Activated CD4-positive, alpha-beta T cell treated with anti-CD3 and anti-CD28 coated beads, Interleukin-2, amount 10 ng/mL, durations not matched to agents 7 days and 5 days (primary cell): Measurements from ENCODE around the gene C16orf96. TPM values are rescaled to one million over a fixed set of nuclear protein-coding genes. Genes with fewer than 3 reads are reported as not detected.

Experiments used
- CTCF ChIA-PET: fragments of 350-600 bp; sonication (Branson Sonifier 250); formaldehyde crosslinking; loops from one replicate; lab custom pipeline; 2021; ENCODE audit warnings: antibody characterized with exemption; lab: Charles Lee
- POLR2A ChIA-PET: fragments of 350-600 bp; sonication (Branson Sonifier 250); formaldehyde crosslinking; loops from one replicate; lab custom pipeline; 2021; ENCODE audit warnings: antibody characterized with exemption; lab: Charles Lee
- DNase-seq: peaks from one replicate; pipeline ENCODE4 v3.0.0-alpha.2; 2020
- H3K27ac Mint-ChIP-seq: one replicate; pipeline ENCODE4 v1.8.0; 2021; ENCODE audit warnings: mild to moderate bottlenecking, moderate library complexity, mixed read lengths
- H3K27me3 Mint-ChIP-seq: one replicate; pipeline ENCODE4 v1.8.0; 2021; ENCODE audit warnings: mixed read lengths
- H3K36me3 Mint-ChIP-seq: one replicate; pipeline ENCODE4 v1.8.0; 2021; ENCODE audit warnings: low read depth, mixed read lengths
- H3K4me1 Mint-ChIP-seq: one replicate; pipeline ENCODE4 v1.8.0; 2021; ENCODE audit warnings: mixed read lengths
- H3K4me3 Mint-ChIP-seq: one replicate; pipeline ENCODE4 v1.8.0; 2021; ENCODE audit warnings: mild to moderate bottlenecking, moderate library complexity, mixed read lengths
- H3K9me3 Mint-ChIP-seq: one replicate; pipeline ENCODE4 v1.8.0; 2021; ENCODE audit warnings: mixed read lengths
- total RNA-seq, 2 experiments: library from RNA; stranded (reverse); gene quantifications; one replicate each; pipeline ENCODE4 v1.2.3, GENCODE V29; 2021

C16orf96 gene
- total RNA-seq, 2 experiments from 2014 or later = 0.21 to 0.22 TPM

DNA sequence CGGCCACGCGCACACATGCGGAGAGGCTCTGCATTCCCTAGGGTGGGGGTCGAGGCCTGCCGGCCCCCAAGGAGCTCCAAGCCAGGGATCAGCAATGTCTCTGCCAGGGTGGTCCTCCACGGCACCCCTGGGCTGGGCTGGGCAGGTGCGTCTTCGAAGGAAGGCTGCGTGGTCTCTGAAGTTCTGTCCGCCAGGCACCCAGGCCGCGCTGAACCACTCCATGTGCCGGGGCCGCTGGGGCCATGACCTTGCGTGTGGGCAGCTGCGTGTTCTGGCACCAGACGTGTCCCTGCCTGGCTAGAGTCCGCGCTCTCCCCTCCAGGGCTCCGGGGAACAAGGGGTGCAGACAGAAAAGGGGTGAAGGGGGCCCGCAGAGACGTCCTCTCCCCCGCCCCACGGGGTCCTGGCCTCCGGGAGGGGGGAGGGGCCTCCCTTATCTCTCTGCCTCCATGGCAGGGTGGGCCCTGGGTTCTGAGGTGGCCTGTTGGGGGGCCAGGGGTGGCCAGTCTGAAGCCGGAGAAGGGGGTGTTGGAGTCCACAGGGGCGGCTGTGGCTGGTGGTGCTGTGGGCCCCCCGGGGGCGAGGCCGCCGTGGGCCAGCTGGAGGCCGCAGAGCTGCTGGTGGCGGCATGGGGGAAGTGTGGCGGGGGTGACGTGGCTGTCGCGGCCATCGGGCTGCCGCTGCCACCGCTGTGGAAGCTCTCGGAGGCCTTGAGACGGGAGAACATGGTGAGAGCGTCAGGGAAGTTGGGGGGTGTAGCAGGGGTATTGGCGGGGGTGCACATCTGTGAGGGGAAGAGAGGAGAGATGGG is 53.3 kb downstream of the C16orf96 start:
- no peak for DNase-seq
- H3K4me1 Mint-ChIP-seq = peaks cover 4% of the 10 kb centered on the region
- H3K36me3 Mint-ChIP-seq = no peaks in the 10 kb centered on the region
- ChIA-PET CTCF (interaction anchor here (0.8 kb wide), 1 partner anchor 24 kb away, joined by 3 read pairs; no protein-coding TSS in a partner anchor), POLR2A (no interaction called here)
- H3K27ac Mint-ChIP-seq = no peak overlapping the region
- H3K4me3 Mint-ChIP-seq = no peak overlapping the region
- no peaks in the 10 kb centered on the region for H3K9me3 Mint-ChIP-seq
- H3K27me3 Mint-ChIP-seq = no peaks in the 10 kb centered on the region

DNA sequence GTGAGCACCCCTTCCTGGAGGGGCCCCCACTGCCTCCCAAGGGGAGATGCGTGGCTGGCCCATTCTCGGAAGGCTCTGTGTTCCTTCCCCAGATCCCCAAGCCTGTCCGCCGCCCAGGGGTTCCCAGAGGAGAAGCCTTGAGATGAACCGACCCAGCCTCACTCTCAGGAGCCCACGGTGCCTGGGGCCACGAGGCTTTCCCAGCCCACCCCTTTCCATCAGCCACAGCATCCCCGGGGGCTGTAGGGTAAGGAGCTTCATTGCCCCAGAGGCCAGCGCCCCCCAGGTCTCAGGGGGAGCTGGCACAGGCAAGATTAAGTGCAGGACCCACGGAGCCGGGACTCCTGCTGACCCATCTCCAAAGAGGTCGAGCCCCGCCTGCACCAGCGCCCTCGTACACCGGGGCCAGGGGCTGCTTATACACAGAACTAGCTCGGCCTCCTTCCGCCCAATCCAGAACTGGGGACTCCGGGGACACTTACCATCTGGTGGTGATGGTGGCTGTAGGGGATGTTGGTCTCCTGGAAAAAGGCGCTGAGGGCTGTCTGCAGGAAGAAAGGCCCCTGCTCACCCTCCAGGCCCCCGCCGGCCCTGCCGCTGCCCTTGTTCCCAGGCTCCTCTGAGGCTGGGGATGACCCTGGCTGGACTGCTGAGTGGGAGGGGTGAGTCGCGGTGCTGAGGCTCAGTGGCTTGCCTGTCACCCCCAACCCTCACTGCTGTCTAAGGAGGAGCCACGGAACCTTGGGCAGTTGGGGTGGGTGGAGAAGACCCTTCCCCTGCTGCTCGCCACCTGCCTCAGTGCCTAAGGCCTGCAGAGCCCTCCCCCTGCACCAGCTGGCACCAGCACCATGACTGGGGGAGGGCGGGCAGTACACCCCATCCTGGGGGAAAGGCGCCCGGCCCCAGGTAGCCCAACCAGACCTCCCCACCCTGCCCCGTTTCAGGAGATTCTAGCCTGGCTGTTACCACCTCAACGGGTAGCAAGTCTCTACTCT is 54.2 kb downstream of the C16orf96 start:
- peaks cover 6% of the 10 kb centered on the region for H3K4me1 Mint-ChIP-seq
- no peak overlapping the region for H3K4me3 Mint-ChIP-seq
- no peak for DNase-seq
- POLR2A ChIA-PET = no interaction called here
- H3K27me3 Mint-ChIP-seq = no peaks in the 10 kb centered on the region
- no peaks in the 10 kb centered on the region for H3K9me3 Mint-ChIP-seq
- no peaks in the 10 kb centered on the region for H3K36me3 Mint-ChIP-seq
- no peak overlapping the region for H3K27ac Mint-ChIP-seq
- CTCF ChIA-PET = interaction anchor here (1.8 kb wide), 1 partner anchor 103 kb away, joined by 5 read pairs; no protein-coding TSS in a partner anchor

DNA sequence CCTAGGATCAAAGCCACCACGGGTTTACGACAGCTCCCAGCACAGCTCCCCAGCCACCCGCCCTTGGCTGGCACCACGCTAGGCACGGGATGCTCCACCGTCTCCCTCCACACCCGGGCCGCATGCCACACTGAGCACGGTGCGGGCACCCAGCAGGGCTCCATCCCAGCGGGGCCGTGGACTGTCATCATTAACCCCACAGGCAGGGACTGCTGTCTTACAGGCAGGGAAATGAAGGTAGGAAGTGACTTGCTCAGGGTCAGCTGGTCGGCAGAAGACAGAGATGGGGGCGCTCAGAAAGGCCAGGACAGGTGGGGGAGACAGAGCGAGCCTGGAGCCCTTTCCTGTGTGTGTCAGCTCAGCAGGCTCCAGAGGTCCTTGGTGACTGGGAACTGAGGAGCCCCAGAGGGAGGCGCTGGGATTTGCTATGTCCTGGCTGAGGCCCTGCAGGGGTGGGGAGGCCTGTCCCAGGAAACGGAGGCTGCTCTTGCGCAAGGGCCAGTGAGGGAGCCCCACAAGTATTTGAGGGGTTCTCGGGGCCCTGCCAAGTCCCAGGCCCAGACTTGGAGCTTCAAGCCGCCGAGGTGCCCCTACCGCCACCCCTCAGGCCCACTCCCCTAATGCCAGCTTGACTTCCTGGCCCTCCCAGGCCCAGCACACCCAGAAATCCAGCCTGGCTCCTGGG is 55.3 kb downstream of the C16orf96 start:
- H3K4me1 Mint-ChIP-seq = peaks cover 14% of the 10 kb centered on the region
- CTCF ChIA-PET = interaction anchor here (1.4 to 1.8 kb wide), 2 partner anchors 13 to 105 kb away, joined by 5 read pairs; partner anchors contain the start of gene MGRN1
- H3K36me3 Mint-ChIP-seq = no peaks in the 10 kb centered on the region
- H3K4me3 Mint-ChIP-seq = no peak overlapping the region
- DNase-seq = no peak
- no peaks in the 10 kb centered on the region for H3K9me3 Mint-ChIP-seq
- no peak overlapping the region for H3K27ac Mint-ChIP-seq
- POLR2A ChIA-PET = no interaction called here
- H3K27me3 Mint-ChIP-seq = no peaks in the 10 kb centered on the region

DNA sequence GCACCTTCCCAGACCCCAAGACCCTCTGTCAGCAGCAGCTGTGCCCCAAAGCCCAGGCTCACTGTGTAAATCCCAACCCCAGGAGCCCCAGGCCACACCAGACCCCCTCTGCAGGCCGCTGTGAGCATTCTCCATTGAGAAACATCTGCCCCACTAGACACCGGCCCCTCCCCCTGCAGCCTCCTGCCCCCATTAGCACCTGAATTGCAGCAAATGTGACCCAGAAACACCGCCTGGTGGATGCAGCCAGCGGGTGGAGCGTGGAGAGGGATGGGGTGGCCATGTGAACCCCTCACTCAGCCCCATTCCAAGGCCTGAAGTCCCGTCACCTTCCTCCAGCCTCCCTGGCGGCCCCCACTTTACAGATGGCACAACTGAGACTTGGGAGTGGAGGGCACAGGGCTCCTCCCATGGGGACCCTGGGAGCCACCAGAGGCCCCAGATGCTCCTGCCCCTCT is 56.4 kb downstream of the C16orf96 start:
- H3K27ac Mint-ChIP-seq = no peak overlapping the region
- H3K36me3 Mint-ChIP-seq = no peaks in the 10 kb centered on the region
- H3K27me3 Mint-ChIP-seq = no peaks in the 10 kb centered on the region
- POLR2A ChIA-PET = no interaction called here
- no peaks in the 10 kb centered on the region for H3K9me3 Mint-ChIP-seq
- peaks cover 18% of the 10 kb centered on the region for H3K4me1 Mint-ChIP-seq
- no peak for DNase-seq
- CTCF ChIA-PET = interaction anchor here (1.4 to 1.8 kb wide), 2 partner anchors 12 to 106 kb away, joined by 5 read pairs; partner anchors contain the start of gene MGRN1
- H3K4me3 Mint-ChIP-seq = no peak overlapping the region

DNA sequence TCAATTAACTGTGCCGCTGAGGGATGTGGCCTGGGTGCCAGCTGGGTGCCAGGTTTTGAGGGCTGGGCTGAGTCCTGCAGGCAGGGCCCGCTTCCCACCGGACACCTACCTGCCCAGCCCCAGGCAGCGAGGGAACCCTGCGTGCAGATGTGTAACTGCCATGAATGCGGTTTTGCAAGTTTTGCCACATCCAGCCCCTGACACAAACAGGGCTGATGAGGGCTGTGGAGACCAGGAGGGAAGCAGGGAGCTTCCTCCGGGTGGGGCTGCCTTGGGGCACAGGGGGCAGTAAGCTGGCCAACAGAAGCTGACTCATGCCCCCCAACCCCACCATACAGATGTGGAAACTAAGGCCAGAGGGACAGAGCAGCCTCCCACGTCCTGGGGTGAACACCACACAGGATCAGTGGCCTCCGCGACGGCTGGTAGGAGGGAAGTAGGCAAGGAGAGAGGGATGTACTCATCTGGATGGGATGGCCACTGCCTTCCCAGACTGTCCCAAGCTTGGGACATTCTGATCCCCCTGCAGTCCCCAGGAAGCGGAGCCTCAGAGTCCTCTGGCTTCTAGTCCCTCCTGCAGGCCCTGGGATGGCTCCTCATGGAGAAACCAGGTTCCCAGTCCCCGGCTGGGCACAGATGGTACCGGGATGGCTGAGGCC is 57.0 kb downstream of the C16orf96 start:
- CTCF ChIA-PET = interaction anchor here (2.7 kb wide), 1 partner anchor 11 kb away, joined by 9 read pairs; the partner anchor contains the start of gene MGRN1
- H3K4me3 Mint-ChIP-seq = peak overlapping the region; percentile 74
- DNase-seq = no peak
- POLR2A ChIA-PET = no interaction called here
- no peaks in the 10 kb centered on the region for H3K9me3 Mint-ChIP-seq
- no peaks in the 10 kb centered on the region for H3K36me3 Mint-ChIP-seq
- no peak overlapping the region for H3K27ac Mint-ChIP-seq
- H3K27me3 Mint-ChIP-seq = no peaks in the 10 kb centered on the region
- H3K4me1 Mint-ChIP-seq = peaks cover 22% of the 10 kb centered on the region

DNA sequence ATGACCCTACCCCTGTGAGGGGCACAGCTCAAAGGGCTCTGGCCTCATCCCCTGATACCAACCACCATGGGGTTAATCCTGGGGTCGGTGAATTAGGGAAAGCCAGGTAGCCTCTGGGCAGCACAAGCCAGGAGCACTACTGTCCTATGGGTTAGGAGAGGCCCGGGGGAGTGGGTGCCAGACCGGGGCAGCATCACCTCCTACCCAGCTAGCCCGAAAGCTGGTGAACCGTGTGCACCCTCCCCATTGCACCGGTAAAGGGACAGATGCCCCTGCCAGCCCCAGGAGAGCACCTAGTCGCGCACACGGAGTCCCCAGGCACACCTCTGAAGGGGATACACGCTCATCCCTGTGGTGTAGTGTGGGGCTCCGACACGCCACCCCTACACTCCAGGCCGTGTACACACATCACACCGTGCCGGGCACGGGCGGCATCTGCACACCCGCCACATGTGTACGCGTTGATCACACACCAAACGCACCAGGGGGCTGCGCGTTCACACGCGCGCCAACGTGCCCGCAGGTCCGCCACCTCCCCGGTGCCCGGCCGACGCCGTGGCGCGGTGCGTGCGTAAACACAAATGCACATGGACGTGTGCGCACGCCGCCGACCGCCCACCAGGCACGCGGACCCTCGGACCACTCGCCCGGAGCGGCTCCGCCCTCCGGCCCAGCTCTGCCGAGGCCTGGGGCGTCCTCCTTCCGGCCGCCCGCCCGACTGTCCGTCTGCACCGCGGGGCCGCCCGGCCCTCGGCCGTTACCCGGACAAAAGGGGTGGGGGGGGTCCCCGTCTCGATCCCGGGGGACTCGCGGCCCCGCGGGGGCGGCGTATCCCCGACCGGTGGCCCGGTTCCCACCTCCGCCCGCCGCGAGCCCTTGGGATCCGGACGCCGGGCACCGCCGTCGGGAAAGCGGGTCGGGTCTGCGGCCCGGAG is 57.8 kb downstream of the C16orf96 start:
- Mint-ChIP-seq H3K36me3 (no peaks in the 10 kb centered on the region), H3K4me1 (peaks cover 22% of the 10 kb centered on the region), H3K4me3 (peak overlapping the region; percentile 74), H3K27ac (peak overlapping the region; percentile 72), H3K27me3 (no peaks in the 10 kb centered on the region), H3K9me3 (no peaks in the 10 kb centered on the region)
- POLR2A ChIA-PET = interaction anchor here (0.5 kb wide), 1 partner anchor 58 kb away, joined by 3 read pairs; the partner anchor contains the start of gene C16orf96
- CTCF ChIA-PET = interaction anchor here (2.7 kb wide), 1 partner anchor 10 kb away, joined by 9 read pairs; the partner anchor contains the start of gene MGRN1
- DNase-seq = peak; percentile 38

DNA sequence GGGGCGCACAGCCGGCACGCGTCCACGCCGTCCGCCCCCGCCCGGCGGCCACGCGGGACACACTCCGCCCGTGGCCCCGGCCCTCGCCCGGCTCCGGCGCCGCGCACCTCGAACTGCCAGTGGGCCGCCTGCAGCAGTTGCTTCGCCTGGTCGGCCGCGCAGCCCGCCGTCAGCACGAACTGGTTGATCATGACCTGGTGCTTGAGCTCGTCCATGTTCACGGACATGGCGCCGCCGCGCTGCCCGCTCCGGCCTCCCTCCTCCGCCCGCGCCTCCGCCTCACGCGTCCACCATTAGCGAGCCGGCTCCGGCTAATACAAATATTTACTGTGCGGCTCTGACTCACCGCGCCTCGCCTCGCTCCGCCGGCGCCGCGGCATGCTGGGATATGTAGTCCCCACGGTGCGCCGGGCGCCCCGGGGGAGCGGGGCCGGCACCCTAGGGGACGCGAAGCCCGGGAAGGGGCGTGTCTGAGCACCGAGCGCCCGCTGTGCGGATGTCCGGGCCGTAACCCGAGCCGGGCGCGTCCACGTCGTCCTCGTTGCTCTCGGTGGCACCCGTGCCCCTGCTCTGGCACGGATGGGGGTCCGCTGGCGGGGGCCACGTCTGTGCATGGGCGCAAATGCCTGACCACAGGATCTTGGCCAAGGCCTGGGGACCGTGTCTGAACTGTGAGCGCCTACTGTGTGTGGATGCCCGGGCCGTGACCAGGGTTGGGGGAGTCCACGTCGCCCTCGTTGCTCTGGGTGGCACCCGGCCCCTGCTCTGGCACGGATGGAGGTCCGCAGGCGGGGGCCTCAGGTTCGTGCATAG is 58.6 kb downstream of the C16orf96 start, which contains the start of gene UBALD1:
UBALD1 (minus strand) TSS at position 318 of the 813 bp plus-strand sequence; CDS start at position 227, 91 bp downstream.
- CTCF ChIA-PET = interaction anchor here (2.7 kb wide), 1 partner anchor 9 kb away, joined by 9 read pairs; the partner anchor contains the start of gene MGRN1
- DNase-seq = peak; percentile 78
- Mint-ChIP-seq H3K4me1 (peaks cover 22% of the 10 kb centered on the region), H3K4me3 (peak within 1 kb of the TSS; percentile 94), H3K36me3 (no peaks in the 10 kb centered on the region), H3K27me3 (no peaks in the 10 kb centered on the region), H3K9me3 (no peaks in the 10 kb centered on the region), H3K27ac (peak within 1 kb of the TSS; percentile 95)
- POLR2A ChIA-PET = interaction anchor here (0.5 kb wide), 1 partner anchor 59 kb away, joined by 3 read pairs; the partner anchor contains the start of gene C16orf96

DNA sequence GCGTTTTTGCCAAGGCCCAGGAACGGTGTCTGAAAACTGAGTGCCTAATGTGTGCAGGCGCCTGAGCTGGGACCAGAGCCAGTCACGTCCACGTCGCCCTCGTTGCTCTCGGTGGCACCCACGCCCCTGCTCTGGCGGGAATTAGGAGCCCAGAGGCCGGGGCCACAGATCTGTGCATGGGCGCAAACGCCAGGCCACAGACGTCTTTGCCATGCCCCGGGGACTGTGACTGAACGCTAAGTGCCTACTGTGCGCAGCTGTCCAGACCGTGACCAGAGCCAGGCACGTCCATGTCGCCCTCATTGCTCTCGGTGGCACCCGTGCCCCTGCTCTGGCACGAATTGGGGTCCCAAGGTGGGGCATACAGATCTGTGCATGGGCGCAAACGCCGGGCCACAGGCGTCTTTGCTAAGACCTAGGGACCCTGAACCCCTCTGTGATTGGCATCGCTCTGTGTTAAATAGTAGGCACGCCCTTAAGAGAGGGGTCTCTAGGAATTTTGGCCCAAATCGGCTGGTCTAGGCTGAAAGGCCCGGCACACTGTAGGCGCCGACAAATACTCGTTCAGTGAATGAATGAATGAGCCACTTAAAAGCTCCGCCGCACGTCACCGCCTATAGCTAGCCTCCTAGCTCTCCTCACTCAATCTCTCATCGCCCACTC is 59.4 kb downstream of the C16orf96 start:
- H3K27ac Mint-ChIP-seq = peak overlapping the region; percentile 94
- no peaks in the 10 kb centered on the region for H3K36me3 Mint-ChIP-seq
- H3K4me1 Mint-ChIP-seq = peaks cover 22% of the 10 kb centered on the region
- ChIA-PET CTCF (interaction anchor here (0.6 to 2.7 kb wide), 5 partner anchors 8 to 362 kb away, joined by 3 to 10 read pairs (median 6); partner anchors contain the start of gene MGRN1), POLR2A (no interaction called here)
- no peak for DNase-seq
- no peaks in the 10 kb centered on the region for H3K9me3 Mint-ChIP-seq
- no peaks in the 10 kb centered on the region for H3K27me3 Mint-ChIP-seq
- H3K4me3 Mint-ChIP-seq = peak overlapping the region; percentile 94

DNA sequence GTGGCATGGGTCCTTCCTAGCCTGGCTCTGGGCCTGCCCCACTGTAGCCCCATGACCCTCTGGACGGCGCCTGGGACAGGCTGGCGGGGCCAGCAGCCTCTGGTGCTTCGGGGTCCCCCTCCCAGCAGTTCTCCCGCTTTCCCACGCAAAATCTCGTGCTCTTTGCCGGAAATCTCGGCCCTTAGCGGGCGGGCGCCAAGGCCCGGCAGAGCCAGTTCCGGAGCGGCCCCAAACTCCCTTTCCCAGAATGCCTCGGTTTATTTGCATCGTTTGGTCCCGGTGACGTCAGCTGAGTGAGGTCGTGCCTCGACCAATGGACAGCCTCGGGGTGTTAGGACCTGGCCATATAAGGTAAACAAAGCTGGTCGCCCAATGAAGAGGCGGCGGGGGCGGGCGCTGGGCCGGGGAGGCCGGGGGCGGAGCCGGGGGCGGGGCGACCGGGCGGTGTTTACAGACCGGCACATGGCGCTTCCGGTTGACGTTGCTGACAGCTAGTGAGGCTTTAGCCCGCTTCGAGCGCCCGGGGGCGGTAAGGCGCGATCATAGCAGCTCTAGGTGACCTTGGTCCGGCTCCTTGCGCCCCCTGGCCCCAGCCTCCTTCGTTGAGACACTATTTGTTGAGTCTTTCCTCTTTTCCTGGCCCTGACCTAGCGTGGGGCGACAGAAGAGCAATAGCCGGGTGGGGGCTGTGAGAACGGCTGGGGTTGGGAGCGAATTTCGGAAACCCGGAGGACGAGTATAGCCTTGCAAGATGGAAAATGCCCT is 60.1 kb downstream of the C16orf96 start:
- Mint-ChIP-seq H3K4me1 (peaks cover 22% of the 10 kb centered on the region), H3K27me3 (no peaks in the 10 kb centered on the region), H3K27ac (peak overlapping the region; percentile 98), H3K4me3 (peak overlapping the region; percentile 94), H3K9me3 (no peaks in the 10 kb centered on the region), H3K36me3 (no peaks in the 10 kb centered on the region)
- peak; percentile 100 for DNase-seq
- ChIA-PET CTCF (interaction anchor here (0.6 to 1.5 kb wide), 8 partner anchors 8 to 363 kb away, joined by 3 to 10 read pairs (median 5); partner anchors contain the start of gene MGRN1), POLR2A (no interaction called here)
